HepG2 (cell line): Measurements from ENCODE around the gene CGREF1. TPM values are rescaled to one million over a fixed set of nuclear protein-coding genes. Genes with fewer than 3 reads are reported as not detected.

Experiments used
- AHR ChIP-seq: IDR thresholded peaks from 2 replicates; pipeline ENCODE4 v1.6.1; 2018; ENCODE audit warnings: missing genetic modification reagents, missing compliant biosample characterization
- ERF ChIP-seq: IDR thresholded peaks from 2 replicates; pipeline ENCODE4 v1.6.1; 2018; ENCODE audit warnings: missing biosample characterization, missing genetic modification reagents
- ETV5 ChIP-seq: IDR thresholded peaks from 2 replicates; pipeline ENCODE4 v1.6.1; 2018; ENCODE audit warnings: missing biosample characterization, missing genetic modification reagents, inconsistent platforms, borderline replicate concordance
- KDM5A ChIP-seq: fragments of 200-600 bp; sonication (generic); IDR thresholded peaks from 2 replicates; pipeline ENCODE4 v1.7.0; 2018; ENCODE audit warnings: antibody characterized with exemption, mild to moderate bottlenecking, low read length, borderline replicate concordance
- NFRKB ChIP-seq: fragments of 450-650 bp; IDR thresholded peaks from 2 replicates; pipeline ENCODE4 v1.6.1; 2017
- POLR2G ChIP-seq: fragments of 200-400 bp; formaldehyde crosslinking; IDR thresholded peaks from 2 replicates; pipeline ENCODE4 v1.6.1; 2018; ENCODE audit warnings: mild to moderate bottlenecking, low read depth, low read length, moderate library complexity
- SALL2 ChIP-seq: sonication (generic); formaldehyde crosslinking; IDR thresholded peaks from 2 replicates; pipeline ENCODE4 v1.8.1; 2023; ENCODE audit warnings: mild to moderate bottlenecking, missing genetic modification reagents, inconsistent platforms
- TFAP4 ChIP-seq: sonication (generic); IDR thresholded peaks from 2 replicates; pipeline ENCODE4 v1.6.1; 2016; ENCODE audit warnings: low read depth, borderline replicate concordance
- ZFP37 ChIP-seq: sonication (generic); formaldehyde crosslinking; IDR thresholded peaks from 2 replicates; pipeline ENCODE4 v1.4.0; 2020; ENCODE audit warnings: missing genetic modification reagents, borderline replicate concordance
- ZNF142 ChIP-seq: sonication (generic); formaldehyde crosslinking; IDR thresholded peaks from 2 replicates; pipeline ENCODE4 v1.4.0; 2020; ENCODE audit warnings: missing genetic modification reagents
- ZNF251 ChIP-seq: sonication (generic); formaldehyde crosslinking; IDR thresholded peaks from 2 replicates; pipeline ENCODE4 v1.9.0; 2021; ENCODE audit warnings: mild to moderate bottlenecking, missing genetic modification reagents
- ZNF432 ChIP-seq: sonication (generic); formaldehyde crosslinking; IDR thresholded peaks from 2 replicates; pipeline ENCODE4 v1.5.0; 2020; ENCODE audit warnings: missing genetic modification reagents, mild to moderate bottlenecking, borderline replicate concordance
- ZNF570 ChIP-seq: sonication (generic); formaldehyde crosslinking; IDR thresholded peaks from 2 replicates; pipeline ENCODE4 v1.4.0; 2020; ENCODE audit warnings: mild to moderate bottlenecking, missing genetic modification reagents, borderline replicate concordance
- ZNF646 ChIP-seq: sonication (generic); formaldehyde crosslinking; IDR thresholded peaks from 2 replicates; pipeline ENCODE4 v1.9.0; 2021; ENCODE audit warnings: mild to moderate bottlenecking, missing genetic modification reagents
- ZSCAN9 ChIP-seq: IDR thresholded peaks from 2 replicates; pipeline ENCODE4 v1.6.1; 2016; ENCODE audit warnings: borderline replicate concordance
- polyA plus RNA-seq, 8 experiments: library from polyadenylated mRNA; depleted of rRNA in 3 of 8; stranded (reverse) in 7 of 8; unstranded in 1 of 8; fragments of >200 nt; fragmentation: Illumina TruSeq in 4 of 8; extraction: Trizol in 4 of 8; gene quantifications; 2 replicates each; pipeline versions ENCODE4 v1.2.1 to v1.2.3, GENCODE V29; 2011 to 2016; ENCODE audit warnings: low read depth in 4 of 8, missing spikeins in 1 of 8, mixed read lengths in 1 of 8; ENCODE audit not compliant: insufficient read depth in 1 of 8
- total RNA-seq, 5 experiments: library from RNA; depleted of rRNA; stranded (reverse); fragments of >200 nt; fragmentation: Illumina TruSeq; extraction: Trizol; gene quantifications; 2 replicates each; pipeline ENCODE4 v1.2.3, GENCODE V29; 2016; ENCODE audit warnings: low read depth in 1 of 5

The CGREF1 gene
- total and polyA plus RNA-seq, 2 of the 13 experiments (the other 11 are each of a cell fraction or from before 2014, with no cell fraction given), result 13.9 to 23.4 TPM

- TF ChIP-seq ZNF142 (CRISPR knock-in tag) (no peak), ZNF251 (CRISPR knock-in tag) (no peak), ERF (CRISPR knock-in tag) (peak; percentile 82; the same call in 1 of the 2 replicates), KDM5A (no peak), NFRKB (no peak), ETV5 (CRISPR knock-in tag) (peak; percentile 52; the same call in 1 of the 2 replicates), POLR2G (peak; percentile 67), ZFP37 (peak; percentile 91; the same call in 1 of the 2 replicates), AHR (CRISPR knock-in tag) (peak; percentile 72), SALL2 (CRISPR knock-in tag) (no peak), TFAP4 (peak; percentile 68; the same call in 1 of the 2 replicates), ZNF432 (CRISPR knock-in tag) (0 out of 2 replicates have a peak, but pooled peaks have one; percentile 70), ZNF646 (CRISPR knock-in tag) (0 out of 2 replicates have a peak, but pooled peaks have one; percentile 26), ZSCAN9 (CRISPR knock-in tag) (peak; percentile 72; the same call in 1 of the 2 replicates), ZNF570 (CRISPR knock-in tag) (no peak)
These were observed 26.1 kb downstream of the CGREF1 start (continued) for GRCh38 chr2:27092696-27093429.
